ENCODE measurements around the gene SGPL1.

Gene SGPL1

GRCh38 chr10:70872291-70872690 is 56.5 kb downstream of the SGPL1 start:
- in situ Hi-C loops (cut with HindIII; ENCODE audit: low sequenced_read_pairs), result no loop called here

- in situ Hi-C loops (cut with HindIII; ENCODE audit: low sequenced_read_pairs), result no loop called here
Measured at GRCh38 chr10:70874061-70874460, 58.3 kb downstream of the SGPL1 start.

DNA sequence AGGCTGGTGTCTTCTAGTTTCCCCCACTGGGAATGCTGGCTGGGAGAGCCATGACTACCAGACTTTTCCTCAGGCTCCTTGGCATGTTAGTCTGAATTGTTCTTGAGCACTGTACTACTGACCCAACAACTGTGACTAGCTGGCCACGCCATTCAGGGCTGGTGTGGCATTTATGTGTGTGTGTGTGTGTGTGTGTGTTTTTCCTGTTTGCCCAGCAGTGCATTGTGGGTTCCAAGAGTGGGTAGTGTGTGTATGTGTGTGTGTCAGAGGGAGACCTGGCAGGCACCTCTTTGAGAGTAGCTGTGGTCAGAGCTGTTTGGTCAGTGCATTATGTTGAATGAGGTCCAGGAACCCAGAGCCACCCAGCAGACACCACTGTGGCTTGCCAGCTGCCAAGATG is 63.5 kb downstream of the SGPL1 start:
- in situ Hi-C loops (cut with HindIII; ENCODE audit: low sequenced_read_pairs), result no loop called here

DNA sequence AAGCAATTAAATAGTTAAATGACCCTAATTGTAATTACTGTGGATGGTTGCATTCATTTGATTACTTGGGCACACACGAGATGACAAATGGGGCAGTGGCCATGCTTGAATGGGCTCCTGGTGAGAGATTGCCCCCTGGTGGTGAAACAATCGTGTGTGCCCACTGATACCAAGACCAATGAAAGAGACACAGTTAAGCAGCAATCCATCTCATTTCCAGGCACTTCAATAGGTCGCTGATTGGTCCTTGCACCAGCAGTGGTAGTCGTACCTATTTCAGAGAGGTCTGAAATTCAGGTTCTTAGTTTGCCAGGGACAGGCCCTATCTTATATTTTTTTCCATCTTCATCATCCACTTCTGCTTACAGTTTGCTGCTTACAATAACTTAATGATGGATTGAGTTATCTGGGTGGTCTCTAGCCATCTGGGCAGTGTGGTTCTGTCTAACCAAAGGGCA is 64.4 kb downstream of the SGPL1 start:
- in situ Hi-C loops (cut with HindIII; ENCODE audit: low sequenced_read_pairs), result no loop called here

DNA sequence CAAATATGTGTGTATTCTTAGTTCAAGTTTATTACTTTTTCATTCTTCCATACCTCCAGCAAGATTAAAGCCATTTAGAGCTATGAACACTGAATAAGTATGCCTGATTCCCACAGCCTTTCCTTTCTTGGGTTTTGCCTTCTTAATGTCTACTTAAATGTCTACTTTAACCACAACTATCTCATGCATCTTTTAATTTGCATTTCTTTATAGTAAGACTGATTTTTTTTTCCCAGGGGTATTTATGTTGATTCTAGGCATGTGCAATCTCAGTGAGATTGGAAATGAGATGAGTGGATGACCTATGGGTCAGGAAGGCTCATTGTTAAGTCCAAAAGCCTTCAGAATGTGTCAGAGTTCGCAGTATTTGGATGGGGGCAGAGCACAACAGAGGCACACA is 69.0 kb downstream of the SGPL1 start:
- in situ Hi-C loops (cut with HindIII; ENCODE audit: low sequenced_read_pairs), result no loop called here

DNA sequence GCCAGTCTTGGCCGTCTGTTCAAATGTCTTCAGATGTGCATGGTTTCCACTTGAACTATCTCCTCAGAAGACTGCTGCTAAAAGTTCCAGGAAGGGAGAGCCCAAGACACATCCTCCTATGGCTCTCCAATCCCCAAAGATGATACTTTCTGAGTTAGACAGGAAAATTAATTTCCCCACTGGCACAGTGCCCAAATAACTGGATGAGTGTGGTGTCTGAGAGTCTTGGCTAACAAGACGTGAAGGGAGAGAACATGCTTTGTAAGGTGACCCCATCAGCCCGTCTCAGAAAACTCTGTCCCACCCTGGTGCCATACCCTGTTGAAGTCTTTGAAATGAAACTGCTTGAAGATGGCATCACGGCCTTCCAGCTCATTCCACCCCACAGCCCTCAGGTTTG is 69.7 kb downstream of the SGPL1 start:
- in situ Hi-C loops (cut with HindIII; ENCODE audit: low sequenced_read_pairs), result no loop called here

GRCh38 chr10:70885931-70886903 is 70.5 kb downstream of the SGPL1 start:
- in situ Hi-C loops (cut with HindIII; ENCODE audit: low sequenced_read_pairs), result no loop called here

- in situ Hi-C loops (cut with HindIII; ENCODE audit: low sequenced_read_pairs), result no loop called here
Measured at GRCh38 chr10:70886921-70887665, 71.3 kb downstream of the SGPL1 start.

- in situ Hi-C loops (cut with HindIII; ENCODE audit: low sequenced_read_pairs), result no loop called here
Measured at GRCh38 chr10:70887804-70888800, 72.4 kb downstream of the SGPL1 start, which contains the start of gene PCBD1. PCBD1 (minus strand) TSS chr10:70888565; CDS start chr10:70888533, 32 bp downstream.

- in situ Hi-C loops (cut with HindIII; ENCODE audit: low sequenced_read_pairs), result no loop called here
Measured at GRCh38 chr10:70889291-70889690, 73.5 kb downstream of the SGPL1 start.

GRCh38 chr10:70890917-70891431 is 75.2 kb downstream of the SGPL1 start:
- in situ Hi-C loops (cut with HindIII; ENCODE audit: low sequenced_read_pairs), result no loop called here

DNA sequence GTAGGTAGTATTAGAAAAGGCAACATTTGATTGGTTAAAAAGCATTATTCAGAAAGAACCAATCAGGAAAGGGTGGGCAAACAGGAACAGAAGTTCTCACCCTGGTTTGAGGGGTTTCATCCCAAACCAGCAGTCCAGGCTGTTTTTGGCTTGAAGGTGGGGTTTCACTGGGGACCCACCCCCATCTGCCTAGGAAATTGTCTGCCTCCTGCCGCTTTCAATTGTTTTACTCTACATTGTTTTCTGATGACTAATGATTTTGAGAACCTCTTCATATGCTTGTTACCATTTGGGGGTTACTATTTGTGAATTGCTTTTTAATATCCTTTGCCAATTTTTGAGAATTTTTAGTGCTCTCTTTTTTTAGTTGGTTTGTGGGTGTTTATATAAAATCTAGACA is 75.9 kb downstream of the SGPL1 start:
- in situ Hi-C loops (cut with HindIII; ENCODE audit: low sequenced_read_pairs), result no loop called here

- in situ Hi-C loops (cut with HindIII; ENCODE audit: low sequenced_read_pairs), result no loop called here
Measured at GRCh38 chr10:70892631-70893030, 76.9 kb downstream of the SGPL1 start.

DNA sequence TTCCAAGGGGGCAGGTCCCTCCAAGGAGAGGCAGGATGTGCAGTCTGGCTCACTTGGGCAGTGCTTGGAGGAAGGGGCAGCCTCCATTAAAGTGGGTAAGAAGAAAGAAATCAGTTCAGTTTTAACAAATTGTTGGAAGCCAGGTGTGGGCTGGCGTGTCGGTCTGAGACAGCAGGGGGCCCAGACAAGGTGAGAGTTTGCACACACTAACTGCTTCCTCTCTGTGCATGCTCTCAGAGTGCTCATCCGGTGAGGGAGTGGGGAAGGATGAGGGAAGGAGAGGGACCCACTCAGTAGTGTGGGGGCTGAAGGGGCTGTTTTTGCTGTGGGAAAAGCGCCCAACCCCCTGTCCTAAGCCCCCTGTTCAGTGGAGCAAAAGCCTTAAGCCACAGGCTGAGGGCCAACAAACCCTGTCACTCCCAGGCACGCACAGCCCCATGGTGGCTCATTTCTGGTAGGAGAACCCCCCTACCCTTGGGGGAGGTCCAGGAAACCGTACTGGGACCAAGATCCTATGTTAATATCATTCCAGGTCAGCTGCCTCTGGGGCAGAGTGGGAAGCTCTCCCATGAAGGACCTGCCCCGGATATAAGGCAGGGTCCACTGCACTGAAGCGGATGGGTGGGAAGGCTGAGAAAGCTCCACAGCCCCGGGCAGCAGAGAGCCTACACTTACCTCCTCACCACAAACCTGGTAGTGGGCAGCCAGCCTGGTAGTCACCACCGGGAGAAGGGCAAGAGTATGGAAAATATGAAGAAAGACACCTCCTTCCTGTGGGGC is 77.7 kb downstream of the SGPL1 start:
- in situ Hi-C loops (cut with HindIII; ENCODE audit: low sequenced_read_pairs), result no loop called here

DNA sequence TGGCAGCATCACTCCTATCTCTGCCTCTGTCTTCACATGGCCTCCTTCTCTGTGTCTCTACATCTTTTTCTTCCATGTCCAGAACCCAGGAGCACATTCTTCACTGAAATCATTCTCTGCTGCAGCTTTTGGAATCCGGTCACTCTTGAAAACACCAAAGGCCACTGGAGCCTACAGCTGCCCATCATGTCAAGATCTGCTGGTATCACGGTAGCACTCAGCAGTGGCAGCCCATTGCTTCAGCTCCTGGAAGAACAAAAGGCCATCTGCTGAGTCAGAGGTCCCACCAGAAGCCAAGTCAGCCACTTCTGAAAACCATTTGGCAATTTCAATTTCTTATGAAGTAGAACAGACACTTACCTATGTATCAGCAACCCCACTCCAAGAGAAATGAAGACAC is 78.7 kb downstream of the SGPL1 start:
- in situ Hi-C loops (cut with HindIII; ENCODE audit: low sequenced_read_pairs), result no loop called here

DNA sequence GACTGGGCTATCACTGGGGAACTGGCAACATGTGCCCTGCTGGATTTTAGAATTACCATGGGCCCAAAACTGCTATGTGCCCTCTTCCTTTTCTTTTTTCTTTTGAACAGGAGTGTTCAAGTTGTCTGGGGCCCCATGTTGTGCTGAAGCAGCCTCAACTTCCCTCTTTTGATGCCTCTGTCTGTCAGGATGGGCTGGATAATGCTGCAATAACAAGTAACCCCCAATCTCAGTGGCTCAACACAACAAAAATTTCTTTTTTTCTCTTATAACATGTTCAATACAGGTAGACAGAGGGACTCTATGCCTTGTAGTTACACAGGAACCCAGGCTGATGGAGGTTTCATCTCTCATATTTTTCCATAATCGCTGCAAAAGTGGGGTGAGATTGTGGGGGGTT is 80.8 kb downstream of the SGPL1 start:
- in situ Hi-C loops (cut with HindIII; ENCODE audit: low sequenced_read_pairs), result no loop called here

- in situ Hi-C loops (cut with HindIII; ENCODE audit: low sequenced_read_pairs), result no loop called here
Measured at GRCh38 chr10:70898687-70899086, 82.9 kb downstream of the SGPL1 start.

- in situ Hi-C loops (cut with HindIII; ENCODE audit: low sequenced_read_pairs), result no loop called here
Measured at GRCh38 chr10:70899096-70899495, 83.3 kb downstream of the SGPL1 start.

GRCh38 chr10:70901276-70901878 is 85.6 kb downstream of the SGPL1 start:
- in situ Hi-C loops (cut with HindIII; ENCODE audit: low sequenced_read_pairs), result loop anchor here (5.0 to 10.0 kb wide), 2 partner anchors 59 to 73 kb away; no protein-coding TSS in a partner anchor

All from DLD1 (cell line).